Fibroblast of skin of left quadriceps (primary cell): ENCODE data around the gene PHETA1.

Experiments
- DNase-seq, 2 experiments: peaks; one replicate each; pipeline ENCODE4 v3.0.0-alpha.2; 2013; ENCODE audit warnings: low read depth in 2 of 2

The PHETA1 gene

GRCh38 chr12:111322336-111323250 lies 46.3 kb downstream of the PHETA1 start:
- DNase-seq: no peak

GRCh38 chr12:111321317-111321716 lies 47.6 kb downstream of the PHETA1 start:
- no peak for DNase-seq

GRCh38 chr12:111320258-111321050 lies 48.4 kb downstream of the PHETA1 start:
- DNase-seq: no peak

GRCh38 chr12:111319600-111320257 lies 49.2 kb downstream of the PHETA1 start:
- no peak for DNase-seq

GRCh38 chr12:111318450-111318849 lies 50.4 kb downstream of the PHETA1 start:
- DNase-seq: no peak

- no peak for DNase-seq
Measured at GRCh38 chr12:111316671-111317070, 52.2 kb downstream of the PHETA1 start.

- DNase-seq: no peak
Measured at GRCh38 chr12:111314953-111315539, 53.8 kb downstream of the PHETA1 start.

- DNase-seq: peak; percentile 21 to 32
Measured at GRCh38 chr12:111313833-111314259, 55.0 kb downstream of the PHETA1 start.

- DNase-seq: no peak
Measured at GRCh38 chr12:111312708-111313107, 56.2 kb downstream of the PHETA1 start.

- no peak for DNase-seq
Measured at GRCh38 chr12:111312016-111312415, 56.9 kb downstream of the PHETA1 start.

- DNase-seq: no peak
Measured at GRCh38 chr12:111311011-111311410, 57.9 kb downstream of the PHETA1 start.
